CD4-positive, alpha-beta T cell (primary cell): Measurements from ENCODE around the gene SCAPER. TPM values are rescaled to one million over a fixed set of nuclear protein-coding genes. Genes with fewer than 3 reads are reported as not detected.

Experiments used
- ATAC-seq: fragments of 200-7000 bp; cut with Tn5 transposase; one replicate; pipeline ENCODE4 v1.10.0; 2022; ENCODE audit warnings: mild to moderate bottlenecking; ENCODE audit not compliant: poor library complexity
- CTCF ChIA-PET: fragments of 350-600 bp; sonication (Branson Sonifier 250); formaldehyde crosslinking; loops from one replicate; lab custom pipeline; 2021; ENCODE audit warnings: antibody characterized with exemption, inconsistent platforms; lab: Charles Lee
- POLR2A ChIA-PET: fragments of 350-600 bp; sonication (Branson Sonifier 250); formaldehyde crosslinking; loops from one replicate; lab custom pipeline; 2021; ENCODE audit warnings: antibody characterized with exemption, inconsistent platforms; lab: Charles Lee
- DNase-seq, 14 experiments: peaks; one replicate each; pipeline ENCODE4 v3.0.0-alpha.2; 2013 to 2020; ENCODE audit warnings: mixed read lengths in 2 of 14
- H3K27ac ChIP-seq, 2 donors: one replicate each; pipeline versions ENCODE4 v1.5.1 to v1.7.0; 2013; ENCODE audit warnings: low read length in 2 of 2, low read depth in 1 of 2, mild to moderate bottlenecking in 1 of 2
- H3K27me3 ChIP-seq, 2 experiments: 1 replicate in 1 of 2; 2 replicates in 1 of 2; pipeline versions ENCODE4 v1.6.1 to v1.7.0; 2013; ENCODE audit warnings: low read length in 2 of 2, control low read depth in 1 of 2, mild to moderate bottlenecking in 1 of 2, moderate library complexity in 1 of 2; ENCODE audit not compliant: insufficient read depth in 2 of 2, control insufficient read depth in 1 of 2
- H3K36me3 ChIP-seq: one replicate; pipeline ENCODE4 v1.6.1; 2013; ENCODE audit warnings: low read length, control low read depth; ENCODE audit not compliant: insufficient read depth
- H3K4me1 ChIP-seq: one replicate; pipeline ENCODE4 v1.6.1; 2013; ENCODE audit warnings: low read length, control low read depth; ENCODE audit not compliant: insufficient read depth
- H3K4me3 ChIP-seq: one replicate; pipeline ENCODE4 v1.5.1; 2013; ENCODE audit warnings: mild to moderate bottlenecking, low read length, moderate library complexity
- H3K9me3 ChIP-seq, 2 experiments: 1 replicate in 1 of 2; 2 replicates in 1 of 2; pipeline versions ENCODE4 v1.6.1 to v1.7.0; 2013; ENCODE audit warnings: low read length in 2 of 2, mild to moderate bottlenecking in 2 of 2, control low read depth in 1 of 2, moderate library complexity in 1 of 2; ENCODE audit not compliant: control insufficient read depth in 1 of 2, insufficient read depth in 1 of 2
- H3K27ac Mint-ChIP-seq: one replicate; pipeline ENCODE4 v1.8.0; 2020; ENCODE audit warnings: mixed read lengths
- H3K27me3 Mint-ChIP-seq: one replicate; pipeline ENCODE4 v1.8.0; 2021; ENCODE audit warnings: mixed read lengths
- H3K36me3 Mint-ChIP-seq: one replicate; pipeline ENCODE4 v1.8.0; 2021; ENCODE audit warnings: low read depth, mixed read lengths
- H3K4me1 Mint-ChIP-seq: one replicate; pipeline ENCODE4 v1.8.0; 2021; ENCODE audit warnings: low read depth, mixed read lengths
- H3K4me3 Mint-ChIP-seq: one replicate; pipeline ENCODE4 v1.8.0; 2020; ENCODE audit warnings: mild to moderate bottlenecking, mixed read lengths
- H3K9me3 Mint-ChIP-seq: one replicate; pipeline ENCODE4 v1.8.0; 2020; ENCODE audit warnings: mixed read lengths
- CTCF ChIP-seq: fragments of 200-600 bp; IDR thresholded peaks from one replicate; pipeline ENCODE4 v1.8.0; 2022; ENCODE audit warnings: antibody characterized with exemption, mild to moderate bottlenecking
- intact Hi-C, 2 experiments: fragments of 100-400 bp; cut with DNase I in 1 of 2; cut with micrococcal nuclease in 1 of 2; formaldehyde crosslinking; loops; one replicate each; pipeline versions ENCODE4 v1.15.1 to v1.9.0; 2023 to 2025; cut with DNase I, micrococcal nuclease
- total RNA-seq, 174 experiments: library from RNA in 2 of 174; stranded (reverse) in 2 of 174; gene quantifications; one replicate each; pipeline ENCODE4 v1.2.3 and lab custom pipeline; 2021 to 2026

Gene SCAPER
- total RNA-seq, 2 experiments from 2014 or later = 40.3 to 41.2 TPM

DNA sequence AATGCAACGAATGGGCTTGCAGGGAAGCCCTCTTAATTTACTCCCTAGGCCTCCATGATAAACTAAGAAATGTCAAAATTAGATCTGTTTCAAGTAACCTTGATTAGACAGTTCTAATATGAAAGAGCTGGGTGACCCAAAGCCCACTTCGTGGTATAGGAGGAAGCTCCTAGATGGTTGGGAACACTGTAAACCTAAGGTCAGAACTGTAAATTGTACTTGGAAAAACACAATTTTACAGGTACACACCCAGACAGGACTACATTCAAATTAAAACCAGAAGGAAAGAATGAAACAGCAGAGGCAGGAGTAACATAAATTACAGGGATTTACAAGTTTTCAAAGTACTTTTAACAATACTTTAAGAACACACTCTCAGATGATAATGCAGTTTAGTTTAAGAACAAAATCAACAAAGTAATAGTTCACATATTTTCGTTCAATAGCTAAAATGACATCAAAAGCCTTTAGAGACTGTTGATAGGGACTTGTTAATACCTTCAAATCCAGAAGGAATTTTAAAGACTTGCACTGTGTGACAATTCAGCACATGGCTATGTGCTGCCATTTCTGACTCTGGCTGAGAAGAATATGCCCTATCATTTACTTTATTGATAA, 550.2 kb downstream of the SCAPER start:
- CTCF ChIA-PET = interaction anchor here (1.0 kb wide), 1 partner anchor 10 kb away, joined by 3 read pairs; no protein-coding TSS in a partner anchor
- no peaks in the 10 kb centered on the region for H3K9me3 Mint-ChIP-seq
- ATAC-seq = no peak
- Histone ChIP-seq H3K27me3 (no peaks in the 10 kb centered on the region), H3K4me1 (no peaks in the 10 kb centered on the region), H3K36me3 (no peaks in the 10 kb centered on the region), H3K27ac (no peak overlapping the region), H3K4me3 (no peak overlapping the region), H3K9me3 (no peaks in the 10 kb centered on the region)
- no peak overlapping the region for H3K27ac Mint-ChIP-seq
- H3K27me3 Mint-ChIP-seq = no peaks in the 10 kb centered on the region
- no peaks in the 10 kb centered on the region for H3K4me1 Mint-ChIP-seq
- intact Hi-C loops = no loop called here
- TF ChIP-seq CTCF = no peak
- peaks cover 16% of the 10 kb centered on the region for H3K36me3 Mint-ChIP-seq
- POLR2A ChIA-PET = no interaction called here
- H3K4me3 Mint-ChIP-seq = no peak overlapping the region
- DNase-seq = no peak

DNA sequence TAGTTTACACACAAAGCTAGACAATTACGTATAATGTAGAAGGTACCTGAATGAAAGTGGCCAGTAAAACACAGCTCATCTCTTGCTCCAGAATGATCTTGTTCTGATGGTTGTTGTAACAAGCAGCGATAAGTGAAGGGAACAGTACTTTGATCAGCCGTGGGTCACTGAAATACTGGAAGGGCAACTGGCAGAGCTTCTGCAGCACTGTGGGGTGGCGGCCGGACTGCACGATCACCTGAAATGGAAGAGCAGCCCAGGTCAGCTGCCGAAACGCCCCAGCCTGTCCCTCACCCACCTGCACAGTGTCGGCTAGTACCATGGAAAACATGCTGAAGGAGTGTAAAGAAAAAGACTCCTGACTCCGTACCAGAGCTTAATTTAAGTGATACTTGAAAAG, 551.2 kb downstream of the SCAPER start:
- H3K4me1 Mint-ChIP-seq = no peaks in the 10 kb centered on the region
- Histone ChIP-seq H3K4me3 (no peak overlapping the region), H3K36me3 (no peaks in the 10 kb centered on the region), H3K4me1 (no peaks in the 10 kb centered on the region), H3K9me3 (no peaks in the 10 kb centered on the region), H3K27me3 (no peaks in the 10 kb centered on the region), H3K27ac (no peak overlapping the region)
- intact Hi-C loops = no loop called here
- ChIA-PET CTCF (no interaction called here), POLR2A (interaction anchor here (0.7 kb wide), 1 partner anchor 11 kb away, joined by 3 read pairs; no protein-coding TSS in a partner anchor)
- H3K4me3 Mint-ChIP-seq = no peak overlapping the region
- peaks cover 6% of the 10 kb centered on the region for H3K27me3 Mint-ChIP-seq
- no peaks in the 10 kb centered on the region for H3K9me3 Mint-ChIP-seq
- no peak for DNase-seq
- peaks cover 21% of the 10 kb centered on the region for H3K36me3 Mint-ChIP-seq
- no peak for ATAC-seq
- no peak overlapping the region for H3K27ac Mint-ChIP-seq
- no peak for TF ChIP-seq CTCF

- no peak overlapping the region for H3K27ac ChIP-seq
- no peaks in the 10 kb centered on the region for H3K9me3 ChIP-seq
- H3K27me3 ChIP-seq = peaks cover 0 to 2% of the 10 kb centered on the region in 2 experiments
- POLR2A ChIA-PET = no interaction called here
- H3K27me3 Mint-ChIP-seq = peaks cover 10% of the 10 kb centered on the region
- CTCF ChIA-PET = interaction anchor here (1.4 kb wide), 1 partner anchor 23 kb away, joined by 3 read pairs; no protein-coding TSS in a partner anchor
- H3K4me3 Mint-ChIP-seq = no peak overlapping the region
- H3K27ac Mint-ChIP-seq = no peak overlapping the region
- intact Hi-C loops = no loop called here
- TF ChIP-seq CTCF = no peak
- no peak for ATAC-seq
- H3K4me1 ChIP-seq = no peaks in the 10 kb centered on the region
- no peaks in the 10 kb centered on the region for H3K36me3 ChIP-seq
- peaks cover 21% of the 10 kb centered on the region for H3K36me3 Mint-ChIP-seq
- DNase-seq = no peak
- H3K9me3 Mint-ChIP-seq = no peaks in the 10 kb centered on the region
- no peaks in the 10 kb centered on the region for H3K4me1 Mint-ChIP-seq
- H3K4me3 ChIP-seq = no peak overlapping the region
Observed at GRCh38 chr15:76353023-76353577, 552.0 kb downstream of the SCAPER start.
